ENCODE data around the gene PHETA2. TPM values are rescaled to one million over a fixed set of nuclear protein-coding genes. Genes with fewer than 3 reads are reported as not detected.
"Not testable (repeated sequence)": the region's sequence is repeated elsewhere in the genome, so short reads cannot be mapped to it uniquely, and the experiment has no call there.

Gene PHETA2
- total RNA-seq, 1 donor from 2014 or later: 0.88 TPM

DNA sequence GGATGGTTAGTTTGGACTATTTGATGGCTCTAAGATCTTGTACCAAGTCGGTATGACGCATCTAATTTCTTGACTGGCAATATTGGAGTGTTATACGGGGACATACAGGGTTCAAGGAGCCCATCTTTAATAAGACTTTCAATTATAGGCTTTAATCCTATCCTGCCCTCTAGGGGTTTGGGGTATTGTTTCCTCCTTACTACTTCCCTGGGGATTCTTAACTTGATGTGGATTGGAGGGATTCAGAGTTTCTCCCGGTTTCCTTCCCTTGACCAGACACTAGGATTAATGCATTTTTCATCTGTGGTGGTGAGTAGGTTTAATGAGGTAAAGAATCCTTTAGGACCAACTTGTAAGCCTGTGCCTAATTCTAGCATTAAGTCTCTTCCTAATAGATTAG lies 37.8 kb downstream of the PHETA2 start:
- Mint-ChIP-seq H3K4me3 (ENCODE audit: unreplicated experiment) (no peak overlapping the region), H3K27me3 (ENCODE audit: unreplicated experiment) (peaks cover 2% of the 10 kb centered on the region), H3K9me3 (ENCODE audit: unreplicated experiment) (peaks cover 16% of the 10 kb centered on the region), H3K27ac (ENCODE audit: unreplicated experiment) (no peak overlapping the region), H3K4me1 (ENCODE audit: low read depth, unreplicated experiment) (no peaks in the 10 kb centered on the region), H3K36me3 (ENCODE audit: unreplicated experiment) (peaks cover 26% of the 10 kb centered on the region)
- no peak for DNase-seq
- TF ChIP-seq, protein P1, sequence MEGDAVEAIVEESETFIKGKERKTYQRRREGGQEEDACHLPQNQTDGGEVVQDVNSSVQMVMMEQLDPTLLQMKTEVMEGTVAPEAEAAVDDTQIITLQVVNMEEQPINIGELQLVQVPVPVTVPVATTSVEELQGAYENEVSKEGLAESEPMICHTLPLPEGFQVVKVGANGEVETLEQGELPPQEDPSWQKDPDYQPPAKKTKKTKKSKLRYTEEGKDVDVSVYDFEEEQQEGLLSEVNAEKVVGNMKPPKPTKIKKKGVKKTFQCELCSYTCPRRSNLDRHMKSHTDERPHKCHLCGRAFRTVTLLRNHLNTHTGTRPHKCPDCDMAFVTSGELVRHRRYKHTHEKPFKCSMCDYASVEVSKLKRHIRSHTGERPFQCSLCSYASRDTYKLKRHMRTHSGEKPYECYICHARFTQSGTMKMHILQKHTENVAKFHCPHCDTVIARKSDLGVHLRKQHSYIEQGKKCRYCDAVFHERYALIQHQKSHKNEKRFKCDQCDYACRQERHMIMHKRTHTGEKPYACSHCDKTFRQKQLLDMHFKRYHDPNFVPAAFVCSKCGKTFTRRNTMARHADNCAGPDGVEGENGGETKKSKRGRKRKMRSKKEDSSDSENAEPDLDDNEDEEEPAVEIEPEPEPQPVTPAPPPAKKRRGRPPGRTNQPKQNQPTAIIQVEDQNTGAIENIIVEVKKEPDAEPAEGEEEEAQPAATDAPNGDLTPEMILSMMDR (IDR thresholded peaks at IDR 0.05; ENCODE audit: partially characterized antibody, unreplicated experiment): no peak

DNA sequence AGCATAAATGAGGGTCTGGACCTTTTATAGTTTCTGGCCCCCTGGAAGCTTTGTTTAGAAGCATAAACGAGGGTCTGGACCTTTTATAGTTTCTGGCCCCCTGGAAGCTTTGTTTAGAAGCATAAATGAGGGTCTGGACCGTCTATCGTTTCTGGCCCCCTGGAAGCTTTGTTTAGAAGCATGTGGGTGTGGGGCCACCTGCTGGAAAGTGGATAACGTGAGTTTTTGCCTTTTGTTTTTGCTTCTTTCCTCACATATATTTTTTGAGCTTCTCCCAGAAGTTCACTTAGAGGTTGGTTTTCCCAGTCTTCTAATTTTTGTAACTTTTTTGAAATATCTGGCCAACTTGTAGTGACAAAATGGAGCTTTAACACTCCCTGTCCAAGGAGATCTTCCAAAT lies 38.7 kb downstream of the PHETA2 start:
- DNase-seq; H3K27me3 Mint-ChIP-seq (ENCODE audit: unreplicated experiment); H3K27ac Mint-ChIP-seq (ENCODE audit: unreplicated experiment); H3K4me1 Mint-ChIP-seq (ENCODE audit: low read depth, unreplicated experiment); H3K4me3 Mint-ChIP-seq (ENCODE audit: unreplicated experiment): not testable (repeated sequence)
- Mint-ChIP-seq H3K36me3 (ENCODE audit: unreplicated experiment) (peaks cover 26% of the 10 kb centered on the region), H3K9me3 (ENCODE audit: unreplicated experiment) (peaks cover 16% of the 10 kb centered on the region)

DNA sequence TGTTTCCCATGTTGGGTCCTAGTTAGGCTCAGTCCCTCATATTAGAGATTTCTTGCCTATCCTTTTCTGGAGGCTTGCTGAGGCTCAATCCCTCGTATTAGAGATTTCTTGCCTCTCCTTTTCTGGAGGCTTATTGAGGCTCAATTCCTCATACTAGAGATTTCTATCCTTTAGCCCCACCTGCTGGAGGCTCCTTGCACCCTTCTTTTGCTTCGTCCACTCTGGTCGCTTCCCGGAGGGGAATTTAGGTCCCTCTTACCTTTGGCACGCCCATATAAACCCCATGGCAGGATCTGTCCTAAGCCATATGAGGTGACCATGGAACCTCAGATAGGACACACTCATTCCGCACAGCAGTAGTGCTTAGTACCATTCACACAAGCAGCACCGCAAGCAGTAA lies 40.7 kb downstream of the PHETA2 start:
- Mint-ChIP-seq H3K27me3 (ENCODE audit: unreplicated experiment) (peaks cover 8% of the 10 kb centered on the region), H3K9me3 (ENCODE audit: unreplicated experiment) (peaks cover 21% of the 10 kb centered on the region), H3K4me3 (ENCODE audit: unreplicated experiment) (no peak overlapping the region), H3K4me1 (ENCODE audit: low read depth, unreplicated experiment) (no peaks in the 10 kb centered on the region), H3K27ac (ENCODE audit: unreplicated experiment) (no peak overlapping the region), H3K36me3 (ENCODE audit: unreplicated experiment) (peaks cover 36% of the 10 kb centered on the region)
- TF ChIP-seq, protein P1 (IDR thresholded peaks at IDR 0.05; ENCODE audit: partially characterized antibody, unreplicated experiment): no peak
- no peak for DNase-seq

DNA sequence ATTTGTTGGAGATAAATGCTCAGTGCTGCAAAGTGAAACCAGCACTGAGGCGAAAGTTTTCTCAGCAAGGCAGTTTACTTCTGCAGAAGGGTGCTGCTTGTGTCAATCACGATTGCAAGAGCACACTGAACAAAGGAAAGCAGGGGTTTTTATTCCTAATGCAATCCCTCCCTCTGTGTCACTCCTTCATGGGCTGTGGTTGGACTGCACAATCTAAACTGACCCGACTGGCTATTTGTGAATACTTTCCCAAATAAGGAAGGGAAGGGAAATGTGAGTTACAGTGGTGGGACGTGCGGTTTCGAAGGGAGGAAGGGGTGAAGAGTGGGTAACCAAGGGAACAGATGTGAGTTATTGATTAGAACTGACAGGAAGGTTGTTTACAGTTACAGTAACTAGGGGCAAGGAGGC lies 41.4 kb downstream of the PHETA2 start:
- H3K36me3 Mint-ChIP-seq (ENCODE audit: unreplicated experiment): peaks cover 40% of the 10 kb centered on the region
- not testable (repeated sequence) for H3K4me3 Mint-ChIP-seq (ENCODE audit: unreplicated experiment); DNase-seq; H3K27me3 Mint-ChIP-seq (ENCODE audit: unreplicated experiment); H3K4me1 Mint-ChIP-seq (ENCODE audit: low read depth, unreplicated experiment); H3K27ac Mint-ChIP-seq (ENCODE audit: unreplicated experiment)
- H3K9me3 Mint-ChIP-seq (ENCODE audit: unreplicated experiment): peaks cover 25% of the 10 kb centered on the region

DNA sequence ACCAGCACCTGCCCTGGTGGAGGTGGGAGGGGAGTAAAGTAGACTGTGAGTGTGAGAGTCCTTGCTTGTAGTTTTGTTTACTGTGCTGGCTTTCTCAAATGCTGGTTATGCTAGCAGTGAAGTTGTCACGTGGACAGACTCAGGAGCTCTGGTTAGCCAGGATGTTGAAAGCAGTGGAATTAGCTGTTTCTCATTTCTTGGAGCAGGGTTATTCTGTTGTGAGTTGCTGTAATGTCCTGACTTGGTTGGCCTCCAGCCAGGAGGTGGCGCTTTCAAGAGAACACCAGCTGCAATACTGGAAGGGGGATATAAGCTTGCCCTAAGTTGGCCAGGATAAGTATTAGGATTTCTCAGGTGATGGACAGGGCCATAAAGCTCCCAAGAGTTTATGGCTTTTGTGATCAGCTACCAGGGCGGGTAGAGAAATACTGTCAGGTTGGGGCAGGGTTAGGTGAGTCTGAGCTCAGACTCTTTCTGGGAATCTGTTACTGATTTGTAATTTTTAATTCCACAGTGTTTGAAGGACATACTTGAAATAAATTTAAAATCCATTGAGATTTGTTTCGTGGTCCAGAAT lies 42.9 kb downstream of the PHETA2 start:
- Mint-ChIP-seq H3K9me3 (ENCODE audit: unreplicated experiment) (peaks cover 30% of the 10 kb centered on the region), H3K36me3 (ENCODE audit: unreplicated experiment) (peaks cover 39% of the 10 kb centered on the region), H3K27ac (ENCODE audit: unreplicated experiment) (no peak overlapping the region), H3K4me1 (ENCODE audit: low read depth, unreplicated experiment) (peaks cover under 1% of the 10 kb centered on the region), H3K4me3 (ENCODE audit: unreplicated experiment) (no peak overlapping the region), H3K27me3 (ENCODE audit: unreplicated experiment) (peaks cover 9% of the 10 kb centered on the region)
- no peak for DNase-seq
- TF ChIP-seq, protein P1 (IDR thresholded peaks at IDR 0.05; ENCODE audit: partially characterized antibody, unreplicated experiment): no peak

DNA sequence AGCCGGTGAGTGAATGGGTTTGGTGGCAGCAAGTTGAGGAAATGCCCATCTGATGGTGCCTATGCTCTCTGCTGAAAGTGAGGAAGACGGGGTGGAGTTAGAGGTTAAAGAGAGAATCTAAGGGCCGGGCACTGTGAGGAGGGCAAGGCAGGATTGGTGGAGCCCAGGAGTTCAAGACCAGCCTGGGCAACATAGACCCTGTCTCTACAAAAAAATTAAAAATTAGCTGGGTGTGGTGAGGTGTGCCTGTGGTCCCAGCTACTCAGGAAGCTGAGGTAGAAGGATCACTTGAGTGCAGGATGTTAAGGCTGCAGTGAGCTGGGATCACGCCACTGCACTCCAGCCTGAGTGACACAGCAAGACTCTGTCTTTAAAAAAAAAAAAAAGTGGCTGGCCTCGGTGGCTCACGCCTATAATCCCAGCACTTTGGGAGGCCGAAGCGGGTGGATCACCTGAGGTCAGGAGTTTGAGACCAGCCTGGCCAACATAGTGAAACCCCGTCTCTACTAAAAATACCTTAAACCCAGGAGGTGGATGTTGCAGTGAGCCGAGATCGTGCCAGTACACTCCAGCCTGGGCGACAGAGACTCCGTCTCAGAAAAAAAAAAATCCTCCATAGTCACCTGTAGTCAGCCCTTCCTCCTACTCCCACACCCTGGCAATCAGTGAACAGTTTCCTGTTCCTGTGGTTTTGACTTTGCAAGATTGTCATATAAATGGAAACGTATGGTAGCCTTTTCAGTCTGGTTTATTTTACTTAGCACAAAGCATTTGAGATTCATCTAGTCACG lies 46.4 kb downstream of the PHETA2 start:
- not testable (repeated sequence) for DNase-seq; H3K4me3 Mint-ChIP-seq (ENCODE audit: unreplicated experiment); H3K27me3 Mint-ChIP-seq (ENCODE audit: unreplicated experiment); H3K27ac Mint-ChIP-seq (ENCODE audit: unreplicated experiment); H3K4me1 Mint-ChIP-seq (ENCODE audit: low read depth, unreplicated experiment)
- H3K9me3 Mint-ChIP-seq (ENCODE audit: unreplicated experiment): peaks cover 19% of the 10 kb centered on the region
- H3K36me3 Mint-ChIP-seq (ENCODE audit: unreplicated experiment): peaks cover 23% of the 10 kb centered on the region

DNA sequence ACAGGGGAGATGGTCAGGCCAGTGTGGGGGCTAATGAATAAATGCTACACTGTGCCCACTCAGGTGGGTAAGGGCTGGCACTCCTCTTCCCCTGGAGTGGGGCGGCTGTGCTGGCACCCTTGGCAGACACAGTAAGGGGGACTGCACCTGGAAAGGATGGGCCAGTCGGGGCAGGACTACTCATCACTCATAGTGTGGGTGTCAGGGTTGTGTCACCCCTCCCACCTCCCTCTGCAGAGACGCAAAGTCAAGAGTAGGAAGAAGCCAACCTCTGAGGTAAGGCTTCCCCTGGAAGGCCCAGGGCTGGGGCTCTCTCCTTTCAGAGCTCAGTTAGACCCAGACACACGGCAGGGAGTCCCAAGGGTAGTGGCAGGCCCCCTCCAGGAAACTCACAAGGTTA lies 49.5 kb downstream of the PHETA2 start:
- not testable (repeated sequence) for H3K4me1 Mint-ChIP-seq (ENCODE audit: low read depth, unreplicated experiment); H3K27ac Mint-ChIP-seq (ENCODE audit: unreplicated experiment); DNase-seq; H3K27me3 Mint-ChIP-seq (ENCODE audit: unreplicated experiment); H3K4me3 Mint-ChIP-seq (ENCODE audit: unreplicated experiment)
- peaks cover 11% of the 10 kb centered on the region for H3K36me3 Mint-ChIP-seq (ENCODE audit: unreplicated experiment)
- peaks cover 20% of the 10 kb centered on the region for H3K9me3 Mint-ChIP-seq (ENCODE audit: unreplicated experiment)

Data from glutamatergic neuron (in vitro differentiated cells).